Measurements from ENCODE around the gene BEND7.
"Not testable (repeated sequence)": the region's sequence is repeated elsewhere in the genome, so short reads cannot be mapped to it uniquely, and the experiment has no call there.

The BEND7 gene

DNA sequence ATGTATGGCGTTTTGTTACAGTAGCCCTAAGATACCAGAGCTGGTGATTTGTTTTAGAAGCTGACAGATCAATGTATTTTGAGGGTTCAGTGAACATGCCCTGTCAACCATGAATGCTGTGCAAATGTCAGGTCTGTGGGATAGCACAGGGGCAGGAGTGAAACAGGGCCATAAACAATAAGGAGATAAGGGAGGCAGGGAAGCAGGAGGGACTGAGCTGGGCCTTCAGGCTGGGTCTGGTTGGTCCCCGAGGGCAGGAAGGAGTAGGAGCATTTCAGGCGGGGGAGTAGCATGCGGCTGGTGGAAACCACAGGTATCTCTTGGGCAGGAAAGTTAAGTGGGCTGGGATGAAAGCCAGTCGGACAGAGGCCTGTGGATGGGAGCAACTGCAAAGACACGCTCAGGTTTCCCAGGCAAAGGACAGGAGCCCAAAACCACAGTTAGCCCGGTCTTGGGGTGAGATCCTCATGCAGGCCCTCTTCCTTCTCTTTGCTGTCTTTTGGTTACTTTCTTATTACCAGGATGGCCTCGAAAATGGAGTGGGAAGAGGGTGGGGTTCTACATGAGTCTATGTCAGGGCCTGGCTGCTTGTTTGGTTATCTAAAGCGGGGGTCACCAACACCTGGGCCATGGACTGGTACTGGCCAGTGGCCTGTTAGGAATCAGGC is 111.2 kb downstream of the BEND7 start:
- DNase-seq, result no peak

DNA sequence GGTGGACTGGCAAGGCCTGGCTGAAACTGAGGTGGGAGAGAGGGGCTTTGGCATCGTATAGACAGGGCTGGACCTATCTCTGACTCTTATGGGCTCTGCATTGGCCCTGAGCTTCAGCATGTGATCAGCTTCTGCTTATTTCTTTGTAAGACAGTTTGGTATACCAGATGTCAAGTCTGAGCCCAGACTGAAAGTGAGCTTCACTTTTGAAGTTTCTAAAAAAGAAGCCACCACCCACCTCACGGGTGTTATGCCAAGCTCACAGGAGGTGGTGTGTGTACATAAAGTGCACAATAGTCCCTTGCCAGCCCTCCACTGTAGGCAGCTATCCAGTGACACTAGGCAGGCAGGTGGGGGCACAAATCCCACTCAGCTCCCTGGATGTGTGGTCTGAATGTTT is 112.1 kb downstream of the BEND7 start:
- DNase-seq, result no peak

DNA sequence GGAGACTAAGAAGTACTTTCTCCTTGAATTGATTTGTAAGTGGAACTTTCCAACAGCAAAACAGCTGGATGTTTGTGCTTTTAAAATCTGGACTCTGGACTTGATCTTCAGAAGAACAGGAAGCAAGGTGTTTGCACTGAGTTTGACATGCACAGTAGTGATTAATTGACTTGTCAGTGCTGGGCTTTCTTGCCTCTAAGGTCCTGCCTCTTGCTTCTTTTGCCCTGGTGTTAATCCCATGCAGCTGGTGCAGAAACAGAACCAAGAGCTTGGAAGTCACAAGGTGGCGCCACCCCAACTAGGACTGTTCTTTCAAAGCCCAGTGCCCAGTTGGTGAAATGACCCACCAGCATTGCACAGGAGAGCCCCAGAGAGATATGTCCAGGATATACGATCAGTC is 114.0 kb downstream of the BEND7 start:
- no peak for DNase-seq

DNA sequence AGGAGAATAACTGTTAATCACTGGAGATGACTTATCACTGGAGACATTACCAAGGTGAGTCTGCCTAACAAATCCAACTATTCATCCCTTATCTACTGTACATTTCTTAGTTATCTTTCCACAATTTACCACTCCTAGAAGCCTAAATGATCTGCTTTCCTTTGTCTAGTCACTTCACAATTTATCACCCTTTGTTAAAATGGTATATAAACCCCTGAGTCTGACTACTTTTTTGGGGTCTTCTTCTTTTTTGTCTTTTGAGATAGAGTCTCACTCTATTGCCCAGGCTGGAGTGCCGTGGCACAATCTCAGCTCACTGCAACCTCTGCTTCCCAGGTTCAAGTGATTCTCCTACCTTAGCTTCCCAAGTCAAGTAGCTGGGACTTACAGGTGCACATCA is 114.7 kb downstream of the BEND7 start:
- DNase-seq, result no peak

DNA sequence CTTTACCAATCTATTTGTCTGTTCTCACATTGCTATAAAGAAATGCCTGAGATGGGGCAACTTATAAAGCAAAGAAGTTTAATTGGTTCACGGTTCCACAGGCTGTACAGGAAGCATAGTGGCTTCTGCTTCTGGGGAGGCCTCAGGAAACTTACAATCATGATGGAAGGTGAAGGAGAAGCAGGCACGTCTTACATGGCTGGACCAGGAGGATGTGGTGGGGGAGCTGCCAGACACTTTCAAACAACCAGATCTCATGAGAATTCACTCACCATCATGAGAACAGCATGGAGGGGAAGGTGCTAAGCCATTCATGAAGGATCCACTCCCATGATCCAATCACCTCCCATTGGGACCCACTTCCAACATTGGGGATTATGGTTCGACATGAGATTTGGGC is 115.9 kb downstream of the BEND7 start:
- no peak for DNase-seq

DNA sequence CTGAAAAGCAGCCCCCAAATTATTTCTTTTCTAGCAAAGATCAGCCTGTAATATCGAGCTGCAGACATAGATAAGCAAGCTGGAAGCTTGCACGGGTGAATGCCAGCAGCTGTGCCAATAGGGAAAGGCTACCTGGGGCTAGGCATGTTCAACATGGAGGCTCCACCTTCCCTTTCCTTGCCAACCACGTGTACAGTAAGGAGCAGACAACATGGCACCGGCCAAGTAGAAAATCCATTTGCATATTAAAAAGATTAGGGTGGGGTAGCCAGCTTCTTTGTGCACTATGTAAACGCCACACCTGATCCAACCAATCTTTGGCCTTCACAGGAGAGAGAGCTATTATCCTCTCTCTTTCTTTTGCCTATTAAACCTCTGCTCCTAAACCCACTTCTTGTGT is 124.0 kb downstream of the BEND7 start:
- no peak for DNase-seq

DNA sequence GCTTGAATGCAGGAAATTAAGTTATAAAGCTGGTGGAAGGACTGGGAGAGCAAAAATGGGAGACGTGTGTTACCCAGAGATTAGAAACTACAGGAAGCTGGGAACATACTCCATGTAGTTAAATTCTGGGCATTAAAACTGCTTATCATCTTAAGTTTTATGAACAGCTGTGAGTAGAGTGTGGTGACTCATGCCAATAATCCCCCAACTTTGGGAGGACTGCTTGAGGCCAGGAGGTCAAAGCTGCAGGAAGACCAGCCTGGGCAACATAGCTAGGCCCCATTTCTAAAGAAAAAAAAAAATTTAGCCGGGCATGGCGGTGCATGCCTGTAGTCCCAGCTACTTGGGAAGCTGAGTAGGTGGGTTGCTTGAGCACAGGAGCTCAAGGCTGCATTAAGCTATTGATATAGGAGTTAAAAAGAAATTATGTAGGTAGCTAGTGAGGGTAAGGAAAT is 124.5 kb downstream of the BEND7 start:
- no peak for DNase-seq

DNA sequence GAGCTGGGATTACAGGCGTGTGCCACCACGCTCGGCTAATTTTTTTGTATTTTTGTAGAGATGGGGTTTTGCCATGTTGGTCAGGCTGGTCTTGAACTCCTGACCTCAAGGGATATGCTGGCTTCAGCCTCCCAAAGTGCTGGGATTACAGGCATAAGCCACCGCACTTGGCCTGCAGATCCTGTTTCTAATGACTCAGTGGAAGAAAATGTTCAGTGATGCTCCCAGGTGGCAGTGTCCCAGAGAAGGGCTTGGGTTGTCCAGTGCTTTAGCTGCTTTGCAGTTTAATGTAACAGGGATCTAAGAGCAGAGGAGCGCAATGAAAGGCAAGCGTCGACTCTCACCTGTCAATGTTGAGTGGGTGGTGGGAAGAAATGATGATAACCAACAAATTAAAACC is 125.4 kb downstream of the BEND7 start:
- not testable (repeated sequence) for DNase-seq

DNA sequence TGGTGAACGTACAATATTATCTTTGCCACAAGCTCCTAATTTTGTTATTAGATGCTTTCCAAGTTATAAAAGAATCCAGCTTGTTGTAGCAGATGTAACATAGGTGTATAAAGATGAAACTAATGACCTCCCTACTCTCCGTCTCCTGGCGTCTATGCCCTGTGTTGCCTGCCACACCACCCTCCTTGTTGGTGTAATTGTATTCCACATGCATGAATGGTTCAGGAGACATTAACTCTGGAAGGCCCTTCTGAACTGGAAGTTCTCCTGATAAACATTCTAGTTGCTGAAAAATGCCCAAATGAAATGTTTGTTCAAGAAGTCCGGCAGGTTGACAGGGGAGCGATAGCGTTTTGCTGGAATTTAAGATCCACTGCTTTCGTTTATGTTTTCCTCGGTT is 126.8 kb downstream of the BEND7 start:
- DNase-seq, result no peak

DNA sequence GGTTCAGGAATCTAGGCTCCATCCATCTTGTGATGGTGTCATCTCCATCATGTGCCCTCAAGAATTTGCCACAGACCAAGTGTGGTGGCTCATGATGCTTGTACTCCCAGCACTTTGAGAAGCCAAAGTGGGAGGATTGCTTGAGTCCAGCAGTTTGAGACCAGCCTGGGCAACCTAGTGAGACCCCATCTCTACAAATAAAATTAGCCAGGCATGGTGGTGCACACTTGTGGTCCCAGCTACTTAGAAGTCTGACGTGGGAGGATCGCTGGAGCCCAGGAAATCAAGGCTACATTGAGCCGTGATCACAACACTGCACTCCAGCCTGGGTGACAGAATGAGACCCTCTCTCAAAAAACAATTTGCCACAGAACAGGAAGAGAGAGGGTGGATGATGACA is 127.7 kb downstream of the BEND7 start:
- DNase-seq, result no peak

DNA sequence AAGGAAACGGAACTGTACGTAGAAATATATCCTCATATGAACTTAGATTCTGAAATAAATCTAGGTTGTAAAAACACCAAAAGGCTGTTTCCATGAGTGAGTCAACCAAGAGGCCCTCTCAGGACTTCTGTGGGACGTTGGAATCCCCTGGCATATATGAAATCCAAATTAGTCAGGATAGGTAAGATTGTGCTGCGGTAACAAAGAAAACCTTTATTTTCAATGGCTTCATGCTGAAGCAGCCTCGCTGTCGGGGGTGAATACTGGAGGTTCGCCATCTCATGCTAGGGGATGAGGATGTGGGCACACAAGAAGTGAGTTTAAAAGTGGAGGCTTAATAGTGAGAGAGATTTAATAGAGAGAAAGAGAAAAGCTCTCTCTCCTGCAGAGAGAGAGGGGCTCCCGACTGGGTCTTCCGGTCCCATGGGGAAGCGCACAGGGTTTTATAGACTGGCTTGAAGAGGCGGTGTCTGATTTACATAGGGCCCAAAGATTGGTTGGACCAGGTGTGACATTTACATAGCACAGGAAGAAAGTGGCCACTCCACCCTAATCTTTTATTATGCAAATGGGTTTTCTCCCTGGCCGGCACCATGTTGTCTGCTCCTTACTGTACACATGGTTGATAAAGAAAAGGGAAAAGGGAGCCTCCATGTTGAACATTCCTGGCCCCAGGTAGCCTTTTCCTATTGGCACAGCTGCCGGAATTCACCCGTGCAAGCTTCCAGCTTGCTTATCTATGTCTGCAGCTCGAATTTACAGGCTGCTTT is 128.4 kb downstream of the BEND7 start:
- no peak for DNase-seq

DNA sequence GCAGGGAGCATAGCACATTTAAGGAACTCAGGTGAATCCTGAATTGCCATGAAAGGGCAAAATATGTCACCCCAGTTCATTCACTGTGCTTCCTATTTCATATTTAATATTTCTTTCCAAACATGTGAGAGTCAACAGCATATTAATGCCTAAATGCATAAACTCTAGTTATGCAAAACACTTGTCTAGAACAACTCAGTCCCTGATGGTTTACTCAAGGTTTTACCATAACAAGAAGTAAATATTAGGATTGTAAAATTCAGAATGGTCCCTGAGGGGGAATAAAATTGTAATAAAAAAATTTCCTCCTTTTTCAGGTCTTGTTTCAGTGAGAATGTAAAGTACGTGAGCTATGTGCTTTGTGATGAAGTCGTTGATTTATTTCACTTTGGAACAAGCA is 129.1 kb downstream of the BEND7 start:
- no peak for DNase-seq

DNA sequence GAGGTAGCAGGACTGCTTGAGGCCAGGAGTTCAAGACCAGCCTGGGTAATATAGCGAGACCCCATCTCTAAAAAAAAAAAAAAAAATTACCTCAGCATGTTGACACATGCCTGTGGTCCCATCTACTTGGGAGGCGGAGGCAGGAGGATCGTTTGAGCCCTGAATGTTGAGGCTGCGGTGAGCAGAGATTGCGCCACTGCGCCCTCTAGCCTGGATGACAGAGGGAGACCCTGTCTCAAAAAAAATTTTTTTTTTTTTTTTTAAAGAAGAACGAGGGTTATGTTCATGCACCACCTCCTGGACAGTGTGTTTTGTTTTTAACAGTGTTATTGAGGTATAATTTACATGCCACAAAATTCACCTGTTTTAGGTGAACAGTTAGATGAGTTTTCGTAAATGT is 129.6 kb downstream of the BEND7 start:
- no peak for DNase-seq

DNA sequence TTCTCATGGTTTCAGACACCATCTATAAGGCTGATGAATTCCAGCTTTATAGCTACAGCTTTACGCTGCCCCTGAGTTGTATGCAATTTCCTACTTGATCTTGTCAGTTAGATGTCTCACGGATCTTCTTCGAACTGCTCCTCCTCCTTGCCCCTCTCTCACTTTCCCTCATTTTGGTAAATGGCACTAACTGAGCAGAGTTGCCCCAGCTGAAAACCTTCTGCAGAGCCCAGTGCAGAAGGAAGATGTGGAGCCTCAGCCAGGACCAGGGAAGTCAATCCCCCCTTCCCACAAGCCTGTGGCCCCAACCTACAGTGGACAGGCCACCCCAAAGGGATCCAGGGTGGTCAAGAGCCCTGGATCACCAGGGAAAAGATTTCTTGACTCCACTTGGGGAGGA is 131.8 kb downstream of the BEND7 start:
- no peak for DNase-seq

DNA sequence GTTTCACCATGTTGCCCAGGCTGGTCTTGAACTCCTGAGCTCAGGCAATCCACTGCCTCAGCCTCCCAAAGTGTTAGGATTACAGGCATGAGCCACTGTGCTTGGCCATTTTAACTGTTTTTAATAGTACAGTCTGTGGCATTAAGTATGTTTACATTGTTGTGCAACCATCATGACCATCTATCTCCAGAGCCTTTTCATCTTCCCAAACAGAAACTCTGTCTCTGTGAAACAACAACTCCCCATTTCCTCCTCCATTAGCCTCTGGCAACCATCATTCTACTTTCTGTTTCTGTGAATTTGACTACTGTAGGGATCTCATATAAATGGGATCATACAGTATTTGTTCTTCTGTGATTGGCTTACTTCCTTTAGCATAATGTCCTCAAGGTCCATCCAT is 132.4 kb downstream of the BEND7 start:
- no peak for DNase-seq

DNA sequence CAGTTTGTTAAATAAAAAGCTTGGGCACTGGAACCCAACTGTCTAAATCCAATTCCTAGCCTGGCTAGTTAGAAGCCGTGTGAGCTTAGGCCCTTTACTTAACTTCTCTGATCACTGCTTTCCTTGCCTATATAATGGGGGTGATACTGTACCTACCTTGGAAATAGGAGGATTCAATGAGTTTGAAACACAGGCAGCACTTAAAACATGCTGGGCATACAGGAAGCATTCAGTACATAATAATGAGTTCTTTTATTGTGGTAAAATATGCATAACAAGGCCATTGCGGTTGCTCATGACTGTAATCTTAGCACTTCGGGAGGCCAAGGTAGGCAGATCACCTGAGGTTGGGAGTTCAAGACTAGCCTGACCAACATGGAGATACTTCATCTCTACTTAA is 133.3 kb downstream of the BEND7 start:
- no peak for DNase-seq

DNA sequence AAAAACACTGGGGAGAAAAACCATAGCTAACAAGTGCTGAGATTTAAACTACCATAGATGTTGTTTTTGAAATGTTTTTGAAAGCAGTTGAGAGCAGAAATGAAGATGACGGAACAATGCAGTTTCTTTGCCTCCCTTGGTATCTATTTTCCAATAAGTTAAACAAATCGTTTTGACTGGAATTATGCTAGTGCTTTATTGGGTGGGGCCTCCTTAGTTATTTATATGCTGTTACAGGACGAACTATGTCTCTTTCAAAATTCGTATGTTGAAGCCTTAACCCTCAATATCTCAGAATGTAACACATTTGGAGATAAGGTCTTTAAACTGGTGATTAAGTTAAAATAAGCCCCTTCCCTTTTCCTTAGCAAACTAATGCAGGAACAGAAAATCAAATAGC is 135.2 kb downstream of the BEND7 start:
- DNase-seq, result no peak

DNA sequence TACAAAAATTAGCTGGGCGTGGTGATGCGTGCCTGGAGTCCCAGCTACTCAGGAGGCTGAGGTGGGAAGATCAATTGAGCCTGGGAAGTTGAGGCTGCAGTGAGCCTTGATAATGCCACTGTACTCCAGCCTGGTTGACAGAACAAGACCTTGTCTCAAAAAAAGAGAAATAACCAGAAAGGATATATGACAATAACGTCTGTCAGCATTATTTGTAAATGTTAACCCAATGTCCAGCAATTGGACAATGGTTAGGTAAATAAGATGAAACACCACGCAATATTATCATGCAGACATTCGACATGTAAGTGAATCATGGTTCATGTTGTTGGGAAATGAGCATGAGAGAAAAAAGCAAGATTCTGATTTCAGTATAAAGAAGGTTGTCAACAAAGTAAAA is 136.1 kb downstream of the BEND7 start:
- no peak for DNase-seq
